GM18502 (cell line): ENCODE measurements around the gene CHD3.

Source experiments
- ATAC-seq: cut with Tn5 transposase; IDR thresholded peaks from one replicate; pipeline ENCODE4 v1.9.1; 2021; ENCODE audit warnings: mild to moderate bottlenecking; ENCODE audit not compliant: unreplicated experiment, poor library complexity

Gene CHD3

DNA sequence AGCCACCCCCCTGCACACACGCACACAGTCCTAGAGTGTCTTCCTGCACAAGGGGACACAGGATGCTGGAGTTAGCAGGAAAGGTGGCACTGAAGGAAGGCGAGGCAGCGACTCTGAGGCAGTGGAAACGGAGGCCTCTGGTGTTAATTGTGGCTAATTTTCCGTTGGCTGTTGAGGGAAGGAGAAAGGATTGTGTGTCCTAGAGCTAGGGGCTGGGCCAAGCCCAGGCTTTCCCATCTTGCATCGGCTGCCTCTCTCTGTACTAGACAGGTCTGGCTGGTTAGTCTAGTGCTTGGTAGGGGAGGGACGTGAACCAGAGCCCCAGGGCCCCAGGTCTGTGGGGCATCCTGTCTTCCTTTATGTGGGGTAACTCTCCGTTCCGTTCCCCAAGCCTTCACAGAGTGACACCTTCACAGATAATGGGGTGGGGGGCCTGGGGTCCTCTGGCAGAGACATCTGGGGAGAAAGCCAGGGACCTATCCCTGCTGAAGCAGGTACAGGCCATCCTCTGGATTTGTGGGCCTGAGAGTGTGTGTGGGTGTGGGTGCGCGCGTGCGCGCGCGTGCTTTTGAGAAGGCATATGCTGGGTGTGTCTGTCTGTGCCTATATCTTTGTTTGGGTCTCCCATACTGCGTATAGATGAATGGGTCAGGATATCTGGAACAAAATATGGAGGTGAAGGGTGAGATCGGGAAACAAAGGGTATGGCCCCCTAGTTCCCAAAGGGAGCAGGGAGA lies at the start of gene CHD3:
Gene CHD3, plus strand, starts transcription at position 606 of the 737 bp plus-strand sequence. CDS start 212 bp downstream, outside the sequence.
- no peak for ATAC-seq

GRCh38 chr17:7839190-7839875 lies 49.3 kb upstream of the CHD3 start:
- ATAC-seq, result no peak

GRCh38 chr17:7839876-7840261 lies 48.7 kb upstream of the CHD3 start:
- no peak for ATAC-seq

DNA sequence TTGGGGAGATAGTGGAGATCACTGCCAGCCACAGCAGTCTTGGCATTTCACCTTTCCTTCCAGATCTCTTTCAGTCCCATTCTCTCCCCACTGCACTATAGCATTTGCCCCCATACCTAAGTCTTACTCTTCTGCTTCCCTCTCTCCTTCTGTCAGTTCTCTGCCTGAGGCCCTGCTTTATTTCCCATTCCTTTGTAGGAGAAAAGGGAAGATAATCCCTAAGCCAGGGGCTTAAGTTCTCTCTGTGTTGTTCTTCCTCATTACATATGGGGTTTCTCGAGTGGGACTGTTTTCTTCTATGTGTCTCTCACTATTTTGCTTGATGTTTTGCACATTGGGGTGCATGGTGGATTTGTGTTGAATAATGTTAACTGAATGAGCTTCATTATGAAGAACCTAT lies 48.1 kb upstream of the CHD3 start:
- ATAC-seq, result no peak

- ATAC-seq, result no peak
Observed at GRCh38 chr17:7840875-7841274, 47.7 kb upstream of the CHD3 start.

DNA sequence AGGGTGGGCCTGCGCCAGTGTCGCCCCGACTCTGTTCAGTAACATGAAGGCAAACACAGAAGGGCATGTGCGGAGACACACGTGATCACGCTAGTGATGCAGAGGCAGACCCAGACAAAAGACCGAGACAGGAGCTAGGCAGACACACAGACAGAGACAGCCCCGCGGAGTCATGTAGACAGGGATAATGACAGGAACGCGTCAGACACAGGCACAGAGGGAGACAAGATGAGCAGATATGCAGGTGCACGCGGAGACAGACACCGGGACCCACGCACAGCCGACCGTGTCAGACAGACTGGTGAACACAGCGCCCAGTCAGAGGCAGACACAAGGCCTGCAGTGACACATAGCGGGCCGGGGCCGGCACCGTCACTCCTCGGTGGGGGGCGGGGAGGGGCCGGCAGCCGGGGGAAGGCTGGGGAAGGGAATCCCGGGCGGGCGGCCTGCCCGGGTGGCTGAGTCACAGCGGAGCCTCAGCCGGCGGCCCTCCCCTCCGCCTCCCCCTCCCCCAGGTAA lies 47.1 kb upstream of the CHD3 start:
- no peak for ATAC-seq

GRCh38 chr17:7841915-7842379 lies 46.6 kb upstream of the CHD3 start:
- peak; percentile 15 for ATAC-seq

- peak; percentile 41 for ATAC-seq
Observed at GRCh38 chr17:7842380-7843256, 46.0 kb upstream of the CHD3 start.

DNA sequence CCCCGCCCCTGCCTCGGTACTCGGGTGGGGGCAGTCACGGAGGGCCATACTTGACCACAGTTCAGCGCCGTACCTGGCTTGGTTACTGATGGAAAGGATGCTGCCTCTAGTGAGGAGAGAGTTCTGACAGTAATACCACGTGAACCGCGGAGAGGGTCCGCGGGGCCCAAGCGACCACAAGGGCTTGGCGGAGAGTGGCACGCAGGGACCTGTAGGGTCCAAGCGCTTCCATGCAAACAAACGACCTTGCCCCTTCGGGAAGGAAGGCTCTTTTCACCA lies 45.4 kb upstream of the CHD3 start:
- ATAC-seq, result peak; percentile 7

- ATAC-seq, result peak; percentile 26
Observed at GRCh38 chr17:7843536-7844291, 44.9 kb upstream of the CHD3 start.

GRCh38 chr17:7844292-7845154 lies 44.1 kb upstream of the CHD3 start:
- ATAC-seq, result peak; percentile 51

GRCh38 chr17:7845359-7846062 lies 43.1 kb upstream of the CHD3 start:
- ATAC-seq, result no peak

GRCh38 chr17:7846063-7846735 lies 42.4 kb upstream of the CHD3 start:
- ATAC-seq, result no peak

DNA sequence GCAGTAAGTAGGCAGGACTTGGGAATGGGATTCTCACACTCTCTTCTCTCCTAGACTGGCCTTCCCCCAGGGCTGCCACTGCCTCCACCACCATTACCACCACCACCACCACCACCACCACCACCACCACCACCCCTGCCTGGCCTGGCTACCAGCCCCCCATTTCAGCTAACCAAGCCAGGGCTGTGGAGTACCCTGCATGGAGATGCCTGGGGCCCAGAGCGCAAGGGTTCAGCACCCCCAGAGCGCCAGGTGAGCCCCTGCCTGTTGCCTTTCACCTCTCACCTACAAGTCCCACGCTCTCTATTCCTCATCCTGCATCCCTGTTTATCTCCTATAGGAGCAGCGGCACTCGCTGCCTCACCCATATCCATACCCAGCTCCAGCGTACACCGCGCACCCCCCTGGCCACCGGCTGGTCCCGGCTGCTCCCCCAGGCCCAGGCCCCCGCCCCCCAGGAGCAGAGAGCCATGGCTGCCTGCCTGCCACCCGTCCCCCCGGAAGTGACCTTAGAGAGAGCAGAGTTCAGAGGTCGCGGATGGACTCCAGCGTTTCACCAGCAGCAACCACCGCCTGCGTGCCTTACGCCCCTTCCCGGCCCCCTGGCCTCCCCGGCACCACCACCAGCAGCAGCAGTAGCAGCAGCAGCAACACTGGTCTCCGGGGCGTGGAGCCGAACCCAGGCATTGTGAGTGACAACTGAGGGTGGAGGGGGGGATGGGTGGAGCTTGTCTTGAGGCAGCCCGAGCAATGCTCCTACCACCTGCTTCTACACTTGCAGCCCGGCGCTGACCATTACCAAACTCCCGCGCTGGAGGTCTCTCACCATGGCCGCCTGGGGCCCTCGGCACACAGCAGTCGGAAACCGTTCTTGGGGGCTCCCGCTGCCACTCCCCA lies 41.6 kb upstream of the CHD3 start:
- ATAC-seq, result no peak

DNA sequence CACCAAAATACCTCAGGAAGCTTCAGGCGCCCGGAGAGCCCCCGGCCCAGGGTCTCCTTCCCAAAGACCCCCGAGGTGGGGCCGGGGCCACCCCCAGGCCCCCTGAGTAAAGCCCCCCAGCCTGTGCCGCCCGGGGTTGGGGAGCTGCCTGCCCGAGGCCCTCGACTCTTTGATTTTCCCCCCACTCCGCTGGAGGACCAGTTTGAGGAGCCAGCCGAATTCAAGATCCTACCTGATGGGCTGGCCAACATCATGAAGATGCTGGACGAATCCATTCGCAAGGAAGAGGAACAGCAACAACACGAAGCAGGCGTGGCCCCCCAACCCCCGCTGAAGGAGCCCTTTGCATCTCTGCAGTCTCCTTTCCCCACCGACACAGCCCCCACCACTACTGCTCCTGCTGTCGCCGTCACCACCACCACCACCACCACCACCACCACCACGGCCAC lies 40.4 kb upstream of the CHD3 start:
- ATAC-seq, result no peak

GRCh38 chr17:7848739-7849129 lies 39.9 kb upstream of the CHD3 start:
- ATAC-seq, result no peak

GRCh38 chr17:7849130-7849750 lies 39.3 kb upstream of the CHD3 start:
- ATAC-seq, result no peak
